K562 (cell line): ENCODE measurements around the gene BSCL2. TPM values are rescaled to one million over a fixed set of nuclear protein-coding genes. Genes with fewer than 3 reads are reported as not detected.

ENCODE experiments used
- BHLHE40 ChIP-seq: IDR thresholded peaks from 2 replicates; pipeline ENCODE4 v1.6.1; 2011; ENCODE audit warnings: low read length, improper control_type of control experiment
- CEBPG ChIP-seq, 3 experiments: fragments of 200-800 bp in 1 of 3; sonication (Bioruptor generic) in 1 of 3; sonication (generic) in 1 of 3; formaldehyde crosslinking in 1 of 3; IDR thresholded peaks in 2 of 3; conservative IDR thresholded peaks in 1 of 3; 2 replicates each; pipeline versions ENCODE4 v1.6.1 to v1.8.0; 2016 to 2022; ENCODE audit warnings: missing compliant biosample characterization in 2 of 3, missing genetic modification characterization in 2 of 3, mild to moderate bottlenecking in 1 of 3, missing genetic modification reagents in 1 of 3
- ELK3 ChIP-seq: fragments of 450-650 bp; formaldehyde crosslinking; IDR thresholded peaks from 2 replicates; pipeline ENCODE4 v1.4.0; 2020; ENCODE audit warnings: mild to moderate bottlenecking
- GATA2 ChIP-seq: sonication (generic); formaldehyde crosslinking; IDR thresholded peaks from 2 replicates; pipeline ENCODE4 v1.4.0; 2020; ENCODE audit warnings: mild to moderate bottlenecking, missing genetic modification reagents
- HMBOX1 ChIP-seq: sonication (generic); IDR thresholded peaks from 2 replicates; pipeline ENCODE4 v1.6.1; 2016
- HMG20B ChIP-seq: fragments of 250-450 bp; sonication (Bioruptor Pico); IDR thresholded peaks from 2 replicates; pipeline ENCODE4 v1.5.0; 2021; ENCODE audit warnings: mild to moderate bottlenecking
- PCBP2 ChIP-seq: fragments of 200-400 bp; formaldehyde crosslinking; IDR thresholded peaks from 2 replicates; pipeline ENCODE4 v1.6.1; 2018; ENCODE audit warnings: low read length, low read depth, mild to moderate bottlenecking, moderate library complexity; ENCODE audit not compliant: poor library complexity, severe bottlenecking
- PRPF4 ChIP-seq: fragments of 200-400 bp; formaldehyde crosslinking; IDR thresholded peaks from one replicate; pipeline ENCODE4 v1.6.1; 2017; ENCODE audit warnings: low read length, low read depth, mild to moderate bottlenecking; ENCODE audit not compliant: insufficient read depth, poor library complexity, severe bottlenecking
- RBM17 ChIP-seq: fragments of 200-400 bp; formaldehyde crosslinking; IDR thresholded peaks from 2 replicates; pipeline ENCODE4 v1.6.1; 2017; ENCODE audit warnings: low read depth, mild to moderate bottlenecking, low read length, borderline replicate concordance
- SAFB2 ChIP-seq: fragments of 200-400 bp; formaldehyde crosslinking; IDR thresholded peaks from 2 replicates; pipeline ENCODE4 v1.6.1; 2018; ENCODE audit warnings: borderline replicate concordance, low read length, low read depth, moderate library complexity; ENCODE audit not compliant: severe bottlenecking
- SMC3 ChIP-seq: conservative IDR thresholded peaks from 2 replicates; pipeline ENCODE4 v1.6.1; 2011; ENCODE audit warnings: low read depth, low read length, improper control_type of control experiment; ENCODE audit not compliant: insufficient read depth
- TAF9B ChIP-seq: fragments of 450-650 bp; IDR thresholded peaks from 2 replicates; pipeline ENCODE4 v1.6.1; 2018; ENCODE audit warnings: mild to moderate bottlenecking; ENCODE audit not compliant: partially characterized antibody
- TAL1 ChIP-seq: fragments of 450-650 bp; IDR thresholded peaks from 2 replicates; pipeline ENCODE4 v1.6.1; 2016; ENCODE audit warnings: mild to moderate bottlenecking
- ZFP91 ChIP-seq: sonication (generic); formaldehyde crosslinking; IDR thresholded peaks from 2 replicates; pipeline ENCODE4 v1.8.0; 2022; ENCODE audit warnings: mild to moderate bottlenecking, missing genetic modification reagents
- ZNF318 ChIP-seq, 2 experiments: fragments of 450-650 bp; IDR thresholded peaks; 2 replicates each; pipeline ENCODE4 v1.6.1; 2016; ENCODE audit warnings: mild to moderate bottlenecking in 2 of 2, borderline replicate concordance in 1 of 2, low read depth in 1 of 2, moderate library complexity in 1 of 2
- polyA plus RNA-seq, 8 experiments: library from polyadenylated mRNA; depleted of rRNA in 4 of 8; stranded (reverse) in 5 of 8; unstranded in 3 of 8; fragments of >200 nt; fragmentation: Nextera tagmentation in 2 of 8; fragmentation: Illumina TruSeq in 1 of 8; extraction: Ambion mirVana in 2 of 8; extraction: Trizol in 1 of 8; gene quantifications; 2 replicates each; pipeline versions ENCODE4 v1.2.1 to v1.2.3, GENCODE V29; 2011 to 2014; ENCODE audit warnings: inconsistent platforms in 1 of 8, missing spikeins in 1 of 8
- total RNA-seq, 7 experiments: library from RNA; depleted of rRNA in 6 of 7; stranded (reverse); fragments of >200 nt in 6 of 7; fragmentation: Illumina TruSeq in 2 of 7; extraction: Trizol in 2 of 7; gene quantifications; 2 replicates each; pipeline versions ENCODE4 v1.2.1 to v1.2.3, GENCODE V29; 2011 to 2021; ENCODE audit warnings: low replicate concordance in 1 of 7

BSCL2 gene
- total and polyA plus RNA-seq, 9 of the 15 experiments (the other 6 are each of a cell fraction or from before 2014, with no cell fraction given): 18.9 to 51.7 (median 35.2) TPM

- no peak for TF ChIP-seq ELK3 (CRISPR knock-in tag)
- TF ChIP-seq TAF9B: no peak
- TF ChIP-seq SMC3: no peak
- no peak for TF ChIP-seq BHLHE40
- no peak for TF ChIP-seq SAFB2
- TF ChIP-seq PRPF4: no peak
- no peak for TF ChIP-seq TAL1
- no peak for TF ChIP-seq RBM17
- TF ChIP-seq ZFP91 (CRISPR knock-in tag): no peak
- no peak for TF ChIP-seq PCBP2
- TF ChIP-seq HMG20B: no peak
- TF ChIP-seq GATA2 (CRISPR knock-in tag): no peak
- TF ChIP-seq CEBPG (CRISPR knock-in tag; IDR thresholded peaks at IDR 0.05): no peak
- TF ChIP-seq CEBPG (tag; conservative IDR thresholded peaks at IDR 0.05 in 1 of 2, IDR thresholded peaks at IDR 0.05 in 1 of 2): peak; percentile 45 to 68; a peak in 2 of 4 replicates
- TF ChIP-seq ZNF318 (IDR thresholded peaks at IDR 0.05; ENCODE audit: borderline replicate concordance in 1 of 2, low read depth in 1 of 2): no peak
- no peak for TF ChIP-seq HMBOX1
Measured at GRCh38 chr11:62727872-62728170, 20.6 kb upstream of the BSCL2 start (continued).
